ENCODE measurements around the gene NOTUM.

GRCh38 chr17:81908793-81909192, 52.2 kb downstream of the NOTUM start:
- TF ChIP-seq CTCF (conservative IDR thresholded peaks at IDR 0.05): no peak
- no peak for TF ChIP-seq EZH2 (IDR thresholded peaks at IDR 0.05; ENCODE audit: low read depth)

Data from PC-9 (cell line).